HG02610 (cell line): ENCODE results near the gene MTMR6.

ENCODE experiments used
- ATAC-seq: cut with Tn5 transposase; IDR thresholded peaks from one replicate; pipeline ENCODE4 v1.9.1; 2021; ENCODE audit warnings: mild to moderate bottlenecking, moderate library complexity; ENCODE audit not compliant: unreplicated experiment

Gene MTMR6

GRCh38 chr13:25218019-25218418, 69.3 kb downstream of the MTMR6 start:
- no peak for ATAC-seq

GRCh38 chr13:25217023-25217885, 70.0 kb downstream of the MTMR6 start:
- ATAC-seq, result no peak

GRCh38 chr13:25215253-25215575, 72.1 kb downstream of the MTMR6 start:
- ATAC-seq, result no peak

GRCh38 chr13:25214491-25215252, 72.6 kb downstream of the MTMR6 start:
- no peak for ATAC-seq

GRCh38 chr13:25213715-25214114, 73.6 kb downstream of the MTMR6 start:
- no peak for ATAC-seq

GRCh38 chr13:25210842-25211569, 76.3 kb downstream of the MTMR6 start:
- ATAC-seq, result no peak

- no peak for ATAC-seq
Measured at GRCh38 chr13:25207291-25207810, 79.9 kb downstream of the MTMR6 start.

GRCh38 chr13:25204863-25205262, 82.4 kb downstream of the MTMR6 start:
- no peak for ATAC-seq

- no peak for ATAC-seq
Measured at GRCh38 chr13:25203127-25203740, 84.1 kb downstream of the MTMR6 start.

GRCh38 chr13:25200783-25201182, 86.5 kb downstream of the MTMR6 start:
- no peak for ATAC-seq

- ATAC-seq, result no peak
Measured at GRCh38 chr13:25198647-25199046, 88.6 kb downstream of the MTMR6 start.

- ATAC-seq, result no peak
Measured at GRCh38 chr13:25196971-25197370, 90.3 kb downstream of the MTMR6 start.
